ENCODE measurements around the gene AFAP1. TPM values are rescaled to one million over a fixed set of nuclear protein-coding genes. Genes with fewer than 3 reads are reported as not detected.

Gene AFAP1
- total RNA-seq, 1 donor from 2014 or later, result 6.8 TPM

DNA sequence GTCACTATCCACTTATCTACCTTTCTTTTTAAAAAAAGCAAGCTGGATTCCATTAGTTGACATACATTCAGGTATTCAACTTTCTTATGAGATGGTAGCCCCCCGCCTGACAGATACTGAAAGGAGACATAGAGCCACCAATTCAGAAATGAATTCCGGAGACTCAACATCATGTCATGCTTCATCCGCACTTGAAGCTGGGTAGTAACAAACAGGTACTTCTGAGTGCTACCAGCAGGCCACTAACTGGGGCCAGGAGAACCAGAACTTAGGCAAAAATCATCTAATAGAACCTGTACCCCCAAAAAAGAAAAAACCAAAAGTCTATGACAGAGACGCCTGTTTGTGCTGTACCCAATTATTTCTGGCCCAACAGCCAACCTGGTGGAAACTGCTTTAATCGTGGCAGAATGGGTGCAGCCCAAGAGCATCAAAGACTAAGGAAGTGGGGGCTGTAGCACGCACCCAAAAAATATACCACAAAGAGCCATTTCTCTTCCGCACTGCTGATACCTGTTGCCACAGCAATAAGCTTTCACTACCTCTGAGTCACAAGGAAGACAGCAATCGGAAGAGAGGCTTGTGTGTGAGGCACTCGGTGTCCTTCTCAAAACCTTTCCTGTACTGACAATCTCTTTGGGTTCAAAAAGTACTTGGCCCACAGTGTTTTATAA lies 84.8 kb downstream of the AFAP1 start:
- Histone ChIP-seq H3K27me3 (ENCODE audit: control insufficient read depth, insufficient read depth, low read length) (no peaks in the 10 kb centered on the region), H3K4me3 (ENCODE audit: low read depth, low read length) (no peak overlapping the region), H3K36me3 (ENCODE audit: control insufficient read depth, insufficient read depth, low read length) (peaks cover 18% of the 10 kb centered on the region)
- FAIRE-seq (no peak), DNase-seq (ENCODE audit: low read depth) (peak; percentile 27)
- TF ChIP-seq, protein P1, sequence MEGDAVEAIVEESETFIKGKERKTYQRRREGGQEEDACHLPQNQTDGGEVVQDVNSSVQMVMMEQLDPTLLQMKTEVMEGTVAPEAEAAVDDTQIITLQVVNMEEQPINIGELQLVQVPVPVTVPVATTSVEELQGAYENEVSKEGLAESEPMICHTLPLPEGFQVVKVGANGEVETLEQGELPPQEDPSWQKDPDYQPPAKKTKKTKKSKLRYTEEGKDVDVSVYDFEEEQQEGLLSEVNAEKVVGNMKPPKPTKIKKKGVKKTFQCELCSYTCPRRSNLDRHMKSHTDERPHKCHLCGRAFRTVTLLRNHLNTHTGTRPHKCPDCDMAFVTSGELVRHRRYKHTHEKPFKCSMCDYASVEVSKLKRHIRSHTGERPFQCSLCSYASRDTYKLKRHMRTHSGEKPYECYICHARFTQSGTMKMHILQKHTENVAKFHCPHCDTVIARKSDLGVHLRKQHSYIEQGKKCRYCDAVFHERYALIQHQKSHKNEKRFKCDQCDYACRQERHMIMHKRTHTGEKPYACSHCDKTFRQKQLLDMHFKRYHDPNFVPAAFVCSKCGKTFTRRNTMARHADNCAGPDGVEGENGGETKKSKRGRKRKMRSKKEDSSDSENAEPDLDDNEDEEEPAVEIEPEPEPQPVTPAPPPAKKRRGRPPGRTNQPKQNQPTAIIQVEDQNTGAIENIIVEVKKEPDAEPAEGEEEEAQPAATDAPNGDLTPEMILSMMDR (IDR thresholded peaks at IDR 0.05; ENCODE audit: insufficient read depth, low read length, severe bottlenecking), result no peak

DNA sequence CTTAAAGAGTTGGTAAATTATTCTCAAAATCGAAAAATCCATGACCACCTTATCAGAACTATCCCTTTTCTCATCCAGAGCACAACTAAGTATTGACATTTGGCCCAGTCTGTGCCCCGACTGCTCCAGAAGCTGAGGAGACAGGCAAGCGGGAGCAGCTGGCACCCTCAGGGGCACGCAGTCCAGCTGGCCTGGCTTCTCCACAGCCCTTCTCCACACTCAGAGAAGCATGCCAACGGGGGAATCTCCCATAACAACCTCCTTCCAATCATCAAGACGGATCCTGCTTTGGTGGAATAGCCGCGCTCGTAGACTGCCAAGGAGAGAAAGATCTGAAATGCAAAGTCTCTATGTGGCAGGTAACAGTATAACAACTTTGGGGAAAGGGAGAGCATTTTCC lies 85.4 kb downstream of the AFAP1 start:
- Histone ChIP-seq H3K36me3 (ENCODE audit: control insufficient read depth, insufficient read depth, low read length) (peaks cover 20% of the 10 kb centered on the region), H3K27me3 (ENCODE audit: control insufficient read depth, insufficient read depth, low read length) (no peaks in the 10 kb centered on the region), H3K4me3 (ENCODE audit: low read depth, low read length) (no peak overlapping the region)
- FAIRE-seq (no peak), DNase-seq (ENCODE audit: low read depth) (no peak)
- TF ChIP-seq, protein P1 (IDR thresholded peaks at IDR 0.05; ENCODE audit: insufficient read depth, low read length, severe bottlenecking), result no peak

DNA sequence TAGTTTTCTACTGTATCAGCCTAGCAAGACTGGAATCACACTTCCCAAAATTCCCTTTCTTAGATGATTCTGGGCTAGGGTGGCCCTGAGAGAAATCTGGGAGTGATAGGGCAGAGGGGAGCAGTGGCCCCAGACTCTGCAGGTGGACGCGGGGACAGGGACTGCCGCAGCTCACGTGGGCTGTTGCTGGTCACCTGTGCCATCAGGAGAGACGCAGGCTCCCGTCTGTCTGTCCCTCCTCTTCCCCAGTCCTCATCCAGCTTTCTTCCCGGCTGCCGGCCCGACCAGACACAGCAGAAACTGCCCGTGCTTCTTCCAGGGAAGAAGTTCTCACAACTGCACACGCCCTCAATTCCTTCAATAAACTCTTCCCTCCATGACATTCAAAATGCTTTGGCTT lies 86.4 kb downstream of the AFAP1 start:
- Histone ChIP-seq H3K27me3 (ENCODE audit: control insufficient read depth, insufficient read depth, low read length) (no peaks in the 10 kb centered on the region), H3K36me3 (ENCODE audit: control insufficient read depth, insufficient read depth, low read length) (peaks cover 20% of the 10 kb centered on the region), H3K4me3 (ENCODE audit: low read depth, low read length) (no peak overlapping the region)
- FAIRE-seq (no peak), DNase-seq (ENCODE audit: low read depth) (no peak)
- TF ChIP-seq, protein P1 (IDR thresholded peaks at IDR 0.05; ENCODE audit: insufficient read depth, low read length, severe bottlenecking), result no peak

DNA sequence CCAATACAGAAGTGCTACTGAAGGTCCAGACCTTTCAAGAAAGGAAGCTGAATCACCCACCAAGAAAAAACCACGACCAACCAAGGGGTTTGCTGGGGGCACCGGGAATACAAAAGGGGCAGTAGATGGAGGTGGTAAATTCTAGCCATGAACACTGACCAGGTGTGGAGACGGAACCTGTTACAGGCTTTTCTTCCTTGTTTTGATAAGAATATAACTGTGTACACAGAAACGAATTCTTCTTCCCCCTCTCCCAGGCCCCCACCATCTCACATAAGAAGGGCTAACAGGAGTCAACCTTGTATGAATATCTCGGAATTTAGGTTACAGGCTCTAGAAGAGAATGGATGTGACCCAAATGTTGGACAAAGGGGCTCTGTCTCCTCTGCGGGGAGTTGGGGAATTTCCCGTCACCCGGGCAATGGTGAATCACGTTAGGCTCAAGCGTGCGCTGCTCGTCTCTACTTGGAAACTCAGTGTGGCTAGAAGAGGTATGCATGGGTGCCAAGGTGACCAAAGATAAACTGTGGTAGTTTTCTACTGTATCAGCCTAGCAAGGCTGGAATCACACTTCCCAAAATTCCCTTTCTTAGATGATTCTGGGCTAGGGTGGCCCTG lies 87.0 kb downstream of the AFAP1 start:
- DNase-seq (ENCODE audit: low read depth), result peak; percentile 75
- FAIRE-seq, result no peak
- no peak overlapping the region for H3K4me3 ChIP-seq (ENCODE audit: low read depth, low read length)
- TF ChIP-seq, protein P1 (IDR thresholded peaks at IDR 0.05; ENCODE audit: insufficient read depth, low read length, severe bottlenecking), result no peak
- peaks cover 20% of the 10 kb centered on the region for H3K36me3 ChIP-seq (ENCODE audit: control insufficient read depth, insufficient read depth, low read length)
- H3K27me3 ChIP-seq (ENCODE audit: control insufficient read depth, insufficient read depth, low read length), result no peaks in the 10 kb centered on the region

DNA sequence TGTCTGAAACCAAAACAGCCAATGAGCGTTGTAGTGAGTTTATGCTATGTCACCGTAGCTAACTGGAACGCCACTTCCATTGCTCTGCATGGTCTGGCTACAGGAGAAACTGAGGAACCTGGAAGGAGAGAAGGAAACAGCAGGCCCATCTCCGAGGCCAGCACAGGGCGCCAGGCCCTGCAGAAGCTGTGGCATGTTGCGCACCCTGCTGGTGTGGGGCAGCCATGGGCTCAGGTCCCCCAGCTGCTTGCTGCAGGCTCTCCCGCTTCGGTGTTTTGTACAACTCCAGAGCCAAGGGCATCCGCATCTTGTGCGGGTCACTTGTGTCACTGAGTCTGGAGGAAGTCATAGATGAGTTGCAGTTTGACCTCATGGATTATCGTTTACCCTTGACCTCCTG lies 89.2 kb downstream of the AFAP1 start:
- H3K4me3 ChIP-seq (ENCODE audit: low read depth, low read length), result no peak overlapping the region
- peaks cover 18% of the 10 kb centered on the region for H3K36me3 ChIP-seq (ENCODE audit: control insufficient read depth, insufficient read depth, low read length)
- TF ChIP-seq, protein P1 (IDR thresholded peaks at IDR 0.05; ENCODE audit: insufficient read depth, low read length, severe bottlenecking), result no peak
- no peak for FAIRE-seq
- DNase-seq (ENCODE audit: low read depth), result no peak
- no peaks in the 10 kb centered on the region for H3K27me3 ChIP-seq (ENCODE audit: control insufficient read depth, insufficient read depth, low read length)

Measured in bronchial epithelial cell (primary cell).